HepG2 (cell line): Measurements from ENCODE around the gene TMEM9. TPM values are rescaled to one million over a fixed set of nuclear protein-coding genes. Genes with fewer than 3 reads are reported as not detected.

ENCODE experiments used
- ATAC-seq: fragments of 200-7000 bp; cut with Tn5 transposase; 3 replicates; pipeline ENCODE4 v1.9.1; 2020; ENCODE audit warnings: mild to moderate bottlenecking, moderate library complexity
- BruUV-seq: library from RNA; stranded (reverse); fragments of 400-500 nt; replicated peaks from 2 replicates; lab custom pipeline; 2021; lab: Mats Ljungman, UMichigan
- CTCF ChIA-PET: fragments of 300-600 bp; formaldehyde crosslinking; extraction: SDS; loops from one replicate; lab custom pipeline; 2021; ENCODE audit warnings: low total read pairs, inconsistent platforms, low intra/inter-chr PET ratio; lab: Yijun Ruan, JAX
- POLR2A ChIA-PET: fragments of 350-600 bp; sonication (Branson Sonifier 250); formaldehyde crosslinking; loops from one replicate; lab custom pipeline; 2020; ENCODE audit warnings: antibody characterized with exemption, inconsistent platforms; lab: Yijun Ruan, JAX
- DNase-seq: peaks from one replicate; pipeline ENCODE4 v3.0.0-alpha.2; 2015; ENCODE audit warnings: low spot score
- FAIRE-seq: peaks from 3 replicates; lab custom pipeline; 2011; peaks lifted over from hg19 to GRCh38; lab: Jason Lieb, UNC
- H2AFZ ChIP-seq: one replicate; pipeline ENCODE4 v1.6.1; 2011; ENCODE audit warnings: low read length, inconsistent platforms
- H3K27ac ChIP-seq: fragments of 300-600 bp; 3 replicates; pipeline ENCODE4 v1.8.0; 2011; ENCODE audit warnings: mixed run types, mild to moderate bottlenecking, mixed read lengths, low read length, inconsistent platforms; ENCODE audit not compliant: insufficient read depth; ENCODE audit errors: extremely low read length
- H3K27me3 ChIP-seq, 2 experiments: fragments of 200-600 bp in 1 of 2; 2 replicates in 1 of 2; 3 replicates in 1 of 2; pipeline versions ENCODE4 v1.6.0 to v1.8.0; 2011; ENCODE audit warnings: low read length in 2 of 2, mild to moderate bottlenecking in 2 of 2, moderate library complexity in 2 of 2, inconsistent platforms in 1 of 2; ENCODE audit not compliant: insufficient read depth in 2 of 2, control insufficient read depth in 1 of 2
- H3K36me3 ChIP-seq, 2 experiments: fragments of 200-600 bp in 1 of 2; replicated peaks in 1 of 2; 2 replicates in 1 of 2; 3 replicates in 1 of 2; pipeline versions ENCODE4 v1.5.1 to v1.8.0; 2011; ENCODE audit warnings: low read length in 2 of 2, inconsistent platforms in 1 of 2; ENCODE audit not compliant: insufficient read depth in 2 of 2, control insufficient read depth in 1 of 2
- H3K4me1 ChIP-seq: 2 replicates; pipeline ENCODE4 v1.5.1; 2012; ENCODE audit warnings: low read length, inconsistent platforms; ENCODE audit not compliant: insufficient read depth
- H3K4me2 ChIP-seq: 2 replicates; pipeline ENCODE4 v1.6.0; 2011; ENCODE audit warnings: low read depth, low read length, inconsistent platforms
- H3K4me3 ChIP-seq, 3 experiments: fragments of 200-600 bp in 1 of 3; sonication (generic), shearing (Covaris generic) in 1 of 3; replicated peaks in 1 of 3; 2 replicates each; pipeline ENCODE4 v1.5.1; 2011 to 2016; ENCODE audit warnings: low read length in 3 of 3, inconsistent platforms in 2 of 3, low read depth in 2 of 3, mild to moderate bottlenecking in 2 of 3, control low read depth in 1 of 3, mixed read lengths in 1 of 3; ENCODE audit not compliant: insufficient read depth in 1 of 3
- H3K79me2 ChIP-seq: one replicate; pipeline ENCODE4 v1.6.1; 2011; ENCODE audit warnings: low read length, inconsistent platforms; ENCODE audit not compliant: insufficient read depth
- H3K9ac ChIP-seq: 2 replicates; pipeline ENCODE4 v1.6.0; 2011; ENCODE audit warnings: mild to moderate bottlenecking, low read depth, low read length, inconsistent platforms; ENCODE audit not compliant: insufficient read depth
- H3K9me3 ChIP-seq: 2 replicates; pipeline ENCODE4 v1.5.1; 2012; ENCODE audit warnings: mild to moderate bottlenecking, low read length
- H4K20me1 ChIP-seq: 2 replicates; pipeline ENCODE4 v1.6.0; 2011; ENCODE audit warnings: inconsistent platforms, mild to moderate bottlenecking, low read length, moderate library complexity; ENCODE audit not compliant: insufficient read depth
- BCLAF1 ChIP-seq: fragments of 450-650 bp; IDR thresholded peaks from 2 replicates; pipeline ENCODE4 v1.6.1; 2017; ENCODE audit warnings: mild to moderate bottlenecking
- EEA1 ChIP-seq: sonication (generic); formaldehyde crosslinking; IDR thresholded peaks from 2 replicates; pipeline ENCODE4 v1.5.1; 2020; ENCODE audit warnings: mild to moderate bottlenecking, missing genetic modification reagents, borderline replicate concordance
- NCOR1 ChIP-seq: fragments of 200-600 bp; sonication (generic); IDR thresholded peaks from 2 replicates; pipeline ENCODE4 v1.7.0; 2017; ENCODE audit warnings: antibody characterized with exemption, low read length, borderline replicate concordance
- NR0B2 ChIP-seq: sonication (generic); formaldehyde crosslinking; IDR thresholded peaks from 2 replicates; pipeline ENCODE4 v1.4.0; 2020; ENCODE audit warnings: mild to moderate bottlenecking, missing genetic modification reagents
- WGBS: methylation state at CpG from one replicate; pipeline ENCODE4 v1.1.6; 2017; ENCODE audit warnings: low lambda C conversion rate; 5-methylcytosine and 5-hydroxymethylcytosine counted together
- in situ Hi-C: cut with HindIII; loops from 2 replicates; pipeline ENCODE4 v1.10.0; 2017; ENCODE audit warnings: low pct_unique_long_range_greater_than_20kb; ENCODE audit not compliant: extremely low pct_ligation_motif_present
- intact Hi-C: fragments of 100-400 bp; cut with micrococcal nuclease; formaldehyde crosslinking; loops from one replicate; pipeline ENCODE4 v1.10.0; 2022; ENCODE audit not compliant: unreplicated experiment
- polyA plus RNA-seq, 8 experiments: library from polyadenylated mRNA; depleted of rRNA in 3 of 8; stranded (reverse) in 7 of 8; unstranded in 1 of 8; fragments of >200 nt; fragmentation: Illumina TruSeq in 4 of 8; extraction: Trizol in 4 of 8; gene quantifications; 2 replicates each; pipeline versions ENCODE4 v1.2.1 to v1.2.3, GENCODE V29; 2011 to 2016; ENCODE audit warnings: low read depth in 4 of 8, missing spikeins in 1 of 8, mixed read lengths in 1 of 8; ENCODE audit not compliant: insufficient read depth in 1 of 8
- total RNA-seq, 5 experiments: library from RNA; depleted of rRNA; stranded (reverse); fragments of >200 nt; fragmentation: Illumina TruSeq; extraction: Trizol; gene quantifications; 2 replicates each; pipeline ENCODE4 v1.2.3, GENCODE V29; 2016; ENCODE audit warnings: low read depth in 1 of 5

The TMEM9 gene
- total and polyA plus RNA-seq, 2 of the 13 experiments (the other 11 are each of a cell fraction or from before 2014, with no cell fraction given), result 60.9 to 102 TPM

DNA sequence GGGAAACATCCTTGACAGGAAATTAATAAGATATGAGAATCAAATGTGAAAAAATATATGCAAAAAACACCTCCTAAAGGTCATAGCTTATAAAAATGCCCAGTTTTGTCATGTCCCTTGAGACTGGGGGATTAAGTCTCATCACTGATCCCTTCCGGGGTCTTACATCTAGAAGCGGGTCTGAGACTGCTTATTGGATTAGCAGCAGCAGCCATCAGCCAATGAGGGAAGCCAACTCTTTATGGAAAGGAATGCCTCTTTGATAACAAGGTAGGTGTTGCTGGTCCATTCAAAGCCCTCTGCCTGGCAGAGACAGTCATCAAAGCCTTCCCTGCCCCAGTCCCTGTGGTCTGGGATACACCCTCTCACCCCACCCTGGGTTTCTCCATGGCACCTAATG is 38.2 kb downstream of the TMEM9 start:
- DNase-seq, result no peak
- Histone ChIP-seq H3K36me3 (no peaks in the 10 kb centered on the region), H3K4me2 (no peak overlapping the region), H3K79me2 (no peaks in the 10 kb centered on the region), H3K4me3 (no peak overlapping the region), H4K20me1 (no peaks in the 10 kb centered on the region), H2AFZ (no peak overlapping the region), H3K9me3 (no peaks in the 10 kb centered on the region), H3K27ac (no peak overlapping the region), H3K9ac (no peak overlapping the region), H3K4me1 (no peaks in the 10 kb centered on the region), H3K27me3 (peaks cover 0 to 20% of the 10 kb centered on the region in 2 experiments; a peak in 3 of 5 replicates)
- TF ChIP-seq EEA1 (CRISPR knock-in tag) (no peak), NR0B2 (CRISPR knock-in tag) (no peak), NCOR1 (no peak)
- intact Hi-C loops (loop anchor here (10.0 kb wide), 1 partner anchor 221 kb away; the partner anchor contains the start of gene INAVA), in situ Hi-C loops (loop anchor here (10.0 kb wide), 1 partner anchor 141 kb away; no protein-coding TSS in a partner anchor)
- ChIA-PET POLR2A (no interaction called here), CTCF (no interaction called here)
- ATAC-seq, result no peak
- no peak for FAIRE-seq
- BruUV-seq, result no TSS peak
- WGBS, result 19% methylated on average over 2 of the region's 2 CpGs

- H3K9me3 ChIP-seq, result no peaks in the 10 kb centered on the region
- 82% methylated on average over 13 of the region's 25 CpGs for WGBS
- H3K4me1 ChIP-seq, result no peaks in the 10 kb centered on the region
- H3K27me3 ChIP-seq, result peaks cover 0 to 21% of the 10 kb centered on the region in 2 experiments; a peak in 3 of 5 replicates
- in situ Hi-C loops, result loop anchor here (10.0 kb wide), 1 partner anchor 141 kb away; no protein-coding TSS in a partner anchor
- H3K79me2 ChIP-seq, result no peaks in the 10 kb centered on the region
- no peak for TF ChIP-seq BCLAF1
- H3K4me2 ChIP-seq, result no peak overlapping the region
- FAIRE-seq (no peak), ATAC-seq (no peak), DNase-seq (no peak)
- POLR2A ChIA-PET, result no interaction called here
- H3K36me3 ChIP-seq, result no peaks in the 10 kb centered on the region
- BruUV-seq, result no TSS peak
- no peak overlapping the region for H3K27ac ChIP-seq
- H4K20me1 ChIP-seq, result no peaks in the 10 kb centered on the region
- H3K4me3 ChIP-seq, result no peak overlapping the region
- H3K9ac ChIP-seq, result no peak overlapping the region
- no peak overlapping the region for H2AFZ ChIP-seq
- intact Hi-C loops, result loop anchor here (10.0 kb wide), 1 partner anchor 221 kb away; the partner anchor contains the start of gene INAVA
- CTCF ChIA-PET, result no interaction called here
These were observed 38.8 kb downstream of the TMEM9 start for GRCh38 chr1:201115390-201115937.
